Fibroblast of skin of left quadriceps (primary cell): ENCODE results near the gene RHOJ.
A peak's percentile ranks its signal among the peaks of the same experiment; 100 is the strongest.

Experiments used
- DNase-seq, 2 experiments: peaks; one replicate each; pipeline ENCODE4 v3.0.0-alpha.2; 2013; ENCODE audit warnings: low read depth in 2 of 2

The RHOJ gene

DNA sequence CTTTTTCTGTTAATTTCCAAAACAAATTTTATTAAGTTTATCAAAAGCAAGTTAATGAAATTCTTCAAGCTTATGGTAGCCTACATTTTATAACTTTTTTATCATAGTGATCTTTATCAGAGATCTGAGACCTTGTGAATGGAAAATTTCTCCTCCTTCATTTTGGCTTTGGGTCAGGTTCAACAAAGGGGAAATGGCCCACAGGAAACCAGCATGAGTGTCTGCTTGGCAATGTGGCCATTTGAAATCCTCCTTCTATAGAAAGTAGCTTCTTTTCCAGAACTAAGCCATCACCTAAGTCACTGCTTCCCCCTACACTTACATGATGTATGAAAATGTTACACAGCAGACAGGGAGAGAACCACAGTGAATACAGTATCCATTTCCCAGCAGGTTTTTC lies 1.6 kb downstream of the RHOJ start:
- DNase-seq, result no peak

DNA sequence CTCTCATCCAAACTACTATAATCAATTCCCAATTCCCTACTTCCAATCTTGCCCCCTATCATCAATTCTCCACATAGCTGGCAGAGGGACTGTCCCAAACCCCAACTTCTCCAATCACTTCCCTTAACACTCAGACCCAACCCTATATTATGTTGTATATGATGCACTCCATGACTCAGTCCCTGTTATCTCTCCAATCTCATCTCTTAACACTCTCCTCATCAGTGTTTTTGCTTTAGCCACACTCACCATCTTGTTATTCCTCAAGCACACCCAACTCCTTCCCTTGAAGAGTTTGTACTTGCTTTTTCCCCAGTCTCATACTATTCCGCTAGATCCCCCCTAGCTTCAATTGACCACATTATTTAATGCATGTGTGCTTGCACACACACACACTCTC lies 4.9 kb downstream of the RHOJ start:
- no peak for DNase-seq

DNA sequence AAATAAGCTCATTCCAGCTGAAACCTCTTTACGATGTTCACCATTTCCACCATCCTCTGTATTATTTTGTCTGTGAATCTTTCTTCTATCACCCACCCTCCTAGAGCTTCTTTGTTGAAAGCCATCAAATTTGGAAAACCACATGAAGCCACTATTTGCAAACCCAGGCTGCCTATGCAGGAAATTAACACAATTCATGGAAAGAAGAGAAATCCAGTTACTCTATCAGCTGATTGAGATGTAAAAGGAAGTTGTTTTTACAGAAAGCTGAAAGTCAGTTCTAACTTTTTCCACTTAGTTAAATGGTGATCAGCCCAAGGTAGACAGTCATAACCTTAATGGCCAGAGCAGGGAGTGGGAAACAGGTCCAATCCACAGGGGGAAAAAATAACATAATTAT lies 6.6 kb downstream of the RHOJ start:
- no peak for DNase-seq

DNA sequence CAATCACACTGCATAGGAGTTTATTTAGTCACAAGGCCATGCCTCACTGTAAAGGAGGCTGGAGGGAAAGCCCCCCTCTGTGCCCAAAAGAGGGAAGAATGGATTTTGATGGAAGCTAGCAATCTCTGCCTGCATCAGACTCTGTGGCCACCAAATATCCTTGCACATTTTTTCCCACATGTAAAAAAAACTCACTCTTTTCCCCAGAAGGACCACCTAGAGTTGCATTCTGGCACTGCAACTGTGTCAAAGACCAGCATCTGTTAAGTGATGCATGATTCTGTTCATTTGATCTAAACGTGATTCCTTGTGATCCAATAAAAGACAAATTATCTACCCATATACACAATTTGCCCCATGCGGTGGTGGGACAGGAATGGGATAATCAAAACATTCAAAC lies 8.0 kb downstream of the RHOJ start:
- DNase-seq, result no peak

DNA sequence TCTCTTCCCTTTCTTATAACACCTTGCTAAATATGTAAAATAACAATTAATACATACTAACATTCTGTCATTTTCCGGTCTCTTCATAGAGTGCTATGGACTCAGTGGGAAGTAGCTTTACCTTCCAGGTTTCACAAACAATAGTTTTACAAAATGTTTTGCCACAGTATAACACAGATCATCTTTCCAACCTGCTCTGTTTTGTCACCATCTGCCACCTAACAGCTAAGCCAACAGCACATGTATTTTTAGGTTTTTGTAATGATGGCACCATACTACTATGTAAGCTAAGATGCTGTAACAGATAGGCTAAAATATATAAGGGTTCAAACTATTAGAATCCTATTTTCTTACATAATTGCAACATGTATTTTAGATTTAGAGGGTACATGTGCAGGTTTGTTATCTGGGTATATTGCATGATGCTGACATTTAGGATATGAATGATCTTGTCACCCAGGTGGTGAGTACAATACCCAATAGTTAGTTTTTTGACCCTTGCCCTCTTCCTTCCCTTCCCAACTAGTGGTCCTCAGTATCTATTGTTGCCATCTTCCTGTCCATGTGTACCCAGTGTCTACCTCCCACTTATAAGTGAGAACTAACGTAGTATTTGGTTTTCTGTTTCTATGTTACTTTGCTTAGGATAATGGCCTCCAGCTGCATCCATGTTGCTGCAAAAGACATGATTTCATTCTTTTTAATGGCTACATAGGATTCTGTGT lies 8.7 kb downstream of the RHOJ start:
- DNase-seq, result no peak

DNA sequence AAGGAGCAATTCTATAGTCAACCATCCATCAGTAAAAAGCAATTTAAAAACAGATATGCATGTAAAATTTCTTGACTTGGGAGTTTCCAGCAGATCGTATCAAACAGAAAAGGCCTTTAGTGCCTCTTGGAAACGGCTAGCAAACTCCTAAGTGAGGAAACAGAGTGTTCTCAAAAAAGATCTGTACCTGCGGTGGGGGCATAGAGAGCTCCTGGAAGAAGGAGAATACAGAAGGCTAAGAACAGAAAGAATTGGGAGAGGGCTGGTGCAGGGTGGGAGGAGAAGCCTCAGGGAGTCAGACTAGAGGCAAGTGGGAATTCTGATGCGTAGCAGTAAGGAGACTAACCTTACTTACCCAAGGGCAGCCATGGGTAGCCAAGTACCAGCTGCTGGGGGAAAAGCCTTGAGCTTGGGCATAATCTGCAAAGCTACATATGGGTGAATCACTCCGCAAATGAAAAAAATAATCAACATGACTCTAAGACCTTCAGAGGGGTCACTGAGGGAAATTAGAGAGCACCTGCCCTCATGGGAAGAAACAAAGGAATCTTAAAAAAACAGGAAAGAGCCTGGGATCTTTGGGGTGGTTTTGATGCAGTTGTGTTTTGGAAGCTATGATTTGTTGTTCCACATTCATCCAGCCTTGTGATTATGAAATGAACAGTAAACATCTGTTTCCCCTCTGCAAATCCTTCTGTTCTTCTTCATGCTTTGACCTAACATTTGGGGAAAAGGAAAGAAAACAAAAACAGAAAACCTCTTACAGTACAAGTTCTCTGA lies 10.4 kb downstream of the RHOJ start:
- no peak for DNase-seq

DNA sequence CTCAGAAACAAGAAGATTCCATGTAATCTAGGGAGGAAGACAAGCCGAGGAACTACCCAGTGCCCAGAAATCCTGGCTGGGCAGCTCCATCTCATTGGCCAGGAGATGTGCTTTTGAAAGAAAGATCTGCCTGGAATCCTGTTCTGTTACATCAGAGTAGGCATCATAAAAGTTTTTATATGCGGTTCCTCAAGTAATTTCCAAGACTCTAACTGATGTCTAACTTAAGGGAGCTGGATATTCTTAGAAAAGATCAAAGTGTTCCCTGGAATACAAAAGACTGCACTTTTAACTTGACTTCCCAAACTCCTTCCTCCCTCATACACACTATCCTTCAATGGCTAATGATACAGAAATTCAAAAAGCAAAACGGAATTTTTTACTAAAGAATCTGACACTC lies 16.3 kb downstream of the RHOJ start:
- DNase-seq, result no peak

DNA sequence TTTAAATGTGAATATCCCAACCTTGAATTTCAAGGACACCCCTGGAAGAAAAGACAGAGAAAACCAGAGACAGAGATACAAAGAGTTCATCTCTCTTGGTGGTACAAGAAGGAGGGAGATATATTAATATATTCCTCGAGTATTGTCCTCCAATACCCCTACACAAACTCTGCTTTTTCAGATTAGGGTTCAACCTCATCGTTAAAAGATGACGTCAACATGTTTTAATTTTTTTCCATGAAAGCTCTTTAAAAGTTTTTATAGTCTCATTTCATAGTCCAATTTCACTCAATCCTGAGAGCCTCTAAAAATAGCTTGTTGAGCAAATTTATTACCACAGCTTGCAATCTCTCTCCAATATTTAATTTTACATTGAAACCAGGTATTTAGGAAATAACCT lies 19.4 kb downstream of the RHOJ start:
- no peak for DNase-seq

DNA sequence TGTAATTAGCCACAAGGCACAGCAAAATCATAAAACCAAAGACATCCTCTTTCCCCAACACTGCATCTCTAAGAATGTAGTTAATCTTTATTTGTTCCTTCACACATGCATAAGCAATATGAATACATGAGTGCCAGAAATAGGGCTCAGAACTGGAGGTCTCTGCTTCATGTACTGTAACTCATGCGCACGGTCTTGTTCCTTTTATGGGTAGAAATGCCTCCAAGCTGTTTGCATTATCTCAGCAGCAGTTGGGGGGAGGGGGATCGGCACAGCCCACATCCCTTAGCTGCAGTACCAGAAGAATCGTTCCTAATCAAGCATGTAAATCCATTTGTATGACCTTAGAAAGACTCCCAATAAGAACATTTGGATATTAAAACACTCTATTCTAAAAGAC lies 20.0 kb downstream of the RHOJ start:
- DNase-seq, result no peak

DNA sequence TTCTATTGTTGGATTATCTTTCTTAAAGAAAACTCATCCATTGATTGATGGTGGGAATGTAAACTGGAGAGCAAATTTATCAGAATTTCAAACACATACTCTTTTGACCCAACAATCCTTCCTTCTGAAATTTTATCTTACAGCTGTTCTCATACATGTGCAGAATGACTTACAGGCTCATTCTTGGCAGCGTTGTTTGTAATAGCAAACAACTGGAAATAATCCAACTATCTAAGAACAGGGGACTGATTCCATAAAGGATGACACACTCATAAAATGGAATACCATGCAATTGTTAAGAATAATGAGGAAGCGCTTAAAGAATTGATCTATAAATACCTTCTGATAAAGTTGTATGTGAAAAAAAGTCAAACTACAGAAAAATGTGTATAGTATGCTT lies 24.0 kb downstream of the RHOJ start:
- DNase-seq, result no peak

DNA sequence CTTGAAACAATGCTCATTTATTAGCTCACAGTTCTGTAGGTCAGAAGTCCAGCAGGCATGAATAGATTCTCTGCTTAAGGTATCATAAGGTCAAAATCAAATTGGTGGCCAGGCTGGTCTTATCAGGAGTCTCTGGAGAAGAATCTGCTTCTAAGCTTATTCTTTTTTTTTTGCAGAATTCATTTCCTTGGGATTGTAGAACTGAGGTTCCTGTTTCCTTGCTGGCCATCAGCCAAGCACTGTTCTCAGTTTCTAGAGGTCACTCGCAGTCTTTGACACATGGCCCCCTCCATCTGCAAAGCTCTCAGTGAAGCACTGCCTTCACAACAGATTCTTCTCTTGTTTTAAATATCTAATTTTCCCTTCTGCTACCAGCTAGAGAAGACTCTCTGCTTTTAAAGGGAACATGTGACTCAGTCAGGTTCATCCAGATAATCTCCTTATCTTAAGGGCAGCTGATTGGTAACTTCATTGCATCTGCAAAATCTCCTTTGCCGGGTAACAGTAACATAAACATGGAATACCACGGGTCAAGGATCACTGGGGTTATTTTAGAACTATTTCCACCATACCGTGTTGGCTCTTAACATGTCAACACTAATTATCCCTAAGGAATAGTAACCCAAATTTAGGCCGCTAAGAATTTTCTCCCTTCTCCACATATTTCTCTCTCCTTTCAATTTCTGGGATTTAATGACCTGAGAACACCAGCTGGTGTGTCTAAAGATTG lies 25.3 kb downstream of the RHOJ start:
- no peak for DNase-seq

DNA sequence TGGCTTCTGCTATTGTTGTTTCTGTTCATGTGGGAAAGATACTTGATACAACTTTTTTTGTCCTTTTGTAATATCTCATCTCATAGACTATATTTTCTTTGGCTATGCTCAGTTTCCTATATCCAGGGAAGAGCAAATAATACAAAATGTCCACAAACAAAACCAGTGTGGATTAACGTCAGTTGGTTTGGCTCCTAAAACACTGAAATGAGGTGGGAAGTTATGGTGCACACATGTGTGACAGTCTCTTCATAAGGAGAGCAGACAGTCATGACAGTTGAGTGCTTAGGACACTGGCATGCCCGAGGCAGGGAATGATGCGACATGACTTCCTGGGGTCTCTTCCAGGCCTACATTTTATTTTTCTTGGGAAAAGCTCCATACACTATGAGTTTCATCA lies 27.5 kb downstream of the RHOJ start:
- no peak for DNase-seq

DNA sequence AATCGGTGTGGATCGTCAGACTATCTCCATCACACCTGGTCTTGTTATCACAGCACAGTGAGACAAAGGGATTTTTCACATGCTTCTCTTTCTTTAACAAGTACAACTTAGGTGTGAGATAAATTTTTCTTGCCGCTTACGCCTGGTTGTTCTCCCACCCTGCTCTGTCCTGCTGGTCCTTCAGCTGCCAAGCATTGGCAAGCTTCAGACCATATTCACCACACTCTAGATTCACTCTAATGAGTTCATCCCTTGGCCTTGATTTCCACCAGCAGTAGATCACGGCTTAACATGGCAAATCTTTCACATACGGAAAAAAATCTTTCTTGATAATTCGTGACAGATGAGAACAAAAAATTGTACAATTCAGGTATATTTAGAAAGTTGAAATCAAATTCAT lies 33.5 kb downstream of the RHOJ start:
- no peak for DNase-seq

DNA sequence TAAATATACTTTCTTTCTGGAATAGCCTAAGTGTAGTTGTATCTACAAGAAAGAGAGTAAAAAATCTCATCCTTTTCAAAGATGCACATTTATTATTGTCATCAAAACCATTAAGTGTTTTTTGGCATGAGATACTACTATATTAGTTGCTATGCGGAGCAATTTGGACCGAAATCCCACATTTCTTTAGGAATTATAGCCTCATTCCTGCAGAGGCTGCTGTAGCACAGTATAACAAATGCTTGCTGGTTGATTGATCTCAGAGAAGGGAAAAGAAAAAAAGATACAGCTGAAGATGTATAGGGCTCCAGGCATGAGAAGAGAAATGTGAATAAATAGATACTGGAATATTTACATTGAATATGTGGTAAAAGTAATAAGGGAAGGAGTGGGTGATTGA lies 36.0 kb downstream of the RHOJ start:
- DNase-seq, result no peak

DNA sequence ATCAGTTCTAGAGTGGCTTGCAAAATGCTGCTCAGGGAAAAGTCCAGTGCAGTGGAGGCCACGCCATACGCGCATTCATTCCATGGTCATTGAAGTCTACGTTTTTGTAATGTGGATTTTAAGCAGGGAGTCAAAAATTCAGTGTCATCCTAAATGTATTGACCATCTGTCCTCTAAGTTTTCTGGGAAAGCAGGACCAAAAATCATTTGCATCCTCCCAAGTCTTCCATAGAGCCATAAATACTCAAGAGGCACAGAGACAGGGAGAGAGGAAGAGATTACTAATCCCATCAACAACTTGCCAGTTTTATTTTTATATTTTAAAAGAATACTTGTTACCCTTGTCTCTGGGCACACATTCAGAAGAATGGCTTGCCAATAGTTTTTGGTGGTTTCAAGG lies 36.9 kb downstream of the RHOJ start:
- no peak for DNase-seq

DNA sequence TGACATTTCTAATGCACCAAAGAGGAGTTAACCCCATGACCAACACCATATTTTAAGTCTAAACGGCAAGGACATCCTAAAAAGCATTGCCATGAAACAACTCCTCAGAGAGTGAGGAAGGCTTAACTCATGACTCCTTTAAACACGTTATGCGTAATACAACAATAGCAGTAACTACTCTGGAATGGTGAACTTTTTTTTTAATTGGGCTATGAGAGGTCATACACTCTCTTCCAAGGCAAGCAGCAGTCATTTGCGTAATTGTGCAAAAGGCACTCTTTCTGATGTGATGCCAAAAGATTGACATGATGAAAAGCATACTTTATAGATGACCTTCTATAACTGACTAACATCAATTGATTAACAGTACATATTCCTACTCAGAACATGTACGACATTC lies 39.4 kb downstream of the RHOJ start:
- DNase-seq, result no peak

DNA sequence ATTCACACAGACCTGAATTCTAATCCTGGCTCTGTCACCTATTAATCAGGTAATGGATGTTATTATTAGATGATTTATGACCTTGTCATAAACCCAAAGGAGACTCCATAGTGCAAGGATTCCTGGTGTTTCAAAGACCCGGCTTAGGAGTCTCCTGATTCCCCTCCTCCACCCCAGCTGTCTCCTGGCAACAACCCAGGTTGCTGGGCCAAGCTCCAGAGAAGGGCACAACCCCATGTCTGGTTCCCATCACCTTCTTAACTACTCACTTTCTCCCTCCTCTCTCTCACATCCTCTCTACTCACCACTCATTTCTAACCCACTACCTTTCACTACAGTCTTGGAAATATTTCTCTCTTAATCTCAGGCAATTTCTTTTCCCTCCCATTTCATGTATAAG lies 41.6 kb downstream of the RHOJ start:
- no peak for DNase-seq

DNA sequence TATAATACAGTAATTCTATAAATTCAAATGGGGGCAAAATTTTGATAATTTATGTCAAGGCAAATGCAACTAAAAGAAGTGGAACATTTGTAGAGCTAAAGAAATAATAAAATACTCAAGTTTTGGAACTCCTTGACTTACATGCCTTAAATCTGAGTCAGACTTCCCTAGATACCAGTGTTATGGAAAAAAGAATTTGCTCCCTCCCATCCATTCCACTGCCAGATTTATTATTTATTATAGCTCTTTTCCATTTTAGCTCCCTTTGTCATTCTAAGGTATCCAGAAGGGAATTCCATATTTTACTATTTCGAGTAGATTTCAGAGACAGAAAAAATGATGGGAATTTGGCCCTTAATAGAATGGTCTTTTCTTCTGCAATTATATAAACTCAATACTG lies 44.0 kb downstream of the RHOJ start:
- peak; percentile 50 to 52 for DNase-seq

DNA sequence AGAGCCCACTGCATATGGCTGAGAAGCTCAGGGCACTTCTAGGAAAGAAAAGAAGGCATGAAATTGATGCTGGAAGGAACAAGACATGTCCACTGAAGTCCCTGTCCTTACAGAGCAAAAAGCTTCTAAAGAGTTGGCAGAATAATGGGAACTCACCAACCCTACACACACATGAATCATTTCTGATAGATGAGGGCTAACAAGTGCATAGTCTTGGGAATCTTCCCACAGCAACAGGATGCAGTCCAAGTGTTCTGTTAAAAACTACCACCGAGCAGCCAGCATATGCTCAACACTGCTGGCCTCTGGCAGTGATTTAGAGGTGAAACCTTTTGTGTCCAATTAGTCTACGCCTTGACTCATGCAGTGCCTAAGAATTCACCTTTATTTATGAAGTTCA lies 44.8 kb downstream of the RHOJ start:
- no peak for DNase-seq

DNA sequence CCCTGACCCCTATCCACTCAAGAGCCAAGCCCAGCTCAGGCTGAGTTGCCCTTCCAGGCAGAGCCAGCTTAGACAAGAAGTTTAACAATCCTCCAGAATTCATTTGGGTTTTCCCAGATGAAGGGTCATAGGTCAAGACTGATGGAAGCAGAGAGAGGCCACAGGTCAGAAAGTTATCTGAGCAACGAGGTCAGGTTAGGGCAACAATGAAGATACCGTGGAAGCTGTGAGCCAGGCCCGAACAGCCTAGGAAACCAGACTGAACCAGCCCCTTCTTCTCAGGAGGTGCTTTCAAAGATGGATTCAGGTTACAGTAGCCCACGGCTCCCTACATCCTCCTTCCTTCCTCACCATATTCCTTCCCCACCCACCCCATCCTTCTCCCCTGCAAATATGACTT lies 53.1 kb downstream of the RHOJ start:
- no peak for DNase-seq

DNA sequence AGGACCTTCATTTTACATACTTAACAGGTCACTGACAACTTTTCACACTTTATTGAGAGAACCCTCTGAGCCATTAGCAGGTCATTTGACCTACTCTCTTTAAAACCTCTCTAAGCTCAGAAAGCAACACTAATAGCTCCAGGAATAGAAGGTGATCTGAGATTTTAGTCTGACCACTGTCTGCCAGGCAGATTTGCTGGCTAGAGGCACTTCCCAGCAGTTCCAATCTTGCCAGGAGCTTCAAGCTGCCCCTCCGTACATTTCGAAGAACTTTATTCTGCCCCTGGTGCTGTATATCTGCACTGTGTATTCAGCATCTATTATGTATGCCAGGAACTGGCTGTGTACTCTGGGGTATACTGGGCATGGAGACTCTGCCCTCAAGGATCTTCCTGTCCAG lies 58.2 kb downstream of the RHOJ start:
- DNase-seq, result no peak

DNA sequence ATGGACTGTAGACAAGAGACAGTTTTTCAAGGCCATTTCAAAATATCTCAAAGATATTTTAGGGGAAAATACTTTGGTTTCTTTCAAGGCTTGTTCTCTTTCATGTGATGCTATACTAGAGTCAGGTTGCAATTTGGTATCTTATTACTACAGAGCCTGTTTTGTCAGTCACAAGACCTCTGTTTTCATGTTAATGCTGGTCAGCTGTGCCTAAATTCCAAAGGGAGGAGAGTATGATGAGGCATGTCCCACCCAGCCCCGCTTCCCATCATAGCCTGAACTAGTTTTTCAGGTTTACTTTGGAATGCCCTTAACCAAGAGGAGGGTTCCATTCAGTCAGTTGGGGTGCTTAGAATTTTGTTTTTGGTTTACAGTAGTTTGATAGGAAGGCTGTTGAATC lies 61.9 kb downstream of the RHOJ start:
- DNase-seq, result no peak

DNA sequence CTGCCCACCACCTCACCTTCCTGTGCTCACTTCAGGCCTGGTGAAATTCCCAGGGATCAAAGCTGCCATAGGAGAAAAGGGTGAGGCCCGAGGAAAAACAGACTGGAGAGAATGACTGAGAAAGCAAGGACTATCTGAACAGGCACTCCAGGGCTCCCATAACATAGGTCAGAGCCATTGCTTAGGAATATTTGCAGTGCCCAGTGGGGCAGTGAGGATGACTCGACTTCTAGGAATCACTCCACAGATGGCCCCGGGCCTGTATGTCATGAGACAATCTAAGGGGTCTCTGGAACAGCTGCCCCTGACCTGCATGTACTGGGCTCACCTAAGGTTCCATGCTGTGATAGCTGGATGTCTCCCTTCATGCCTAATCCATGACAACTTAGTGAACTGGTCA lies 62.9 kb downstream of the RHOJ start:
- no peak for DNase-seq
